K562 (cell line): ENCODE data around the gene FUNDC1. TPM values are rescaled to one million over a fixed set of nuclear protein-coding genes. Genes with fewer than 3 reads are reported as not detected.

ENCODE experiments used
- CBX1 ChIP-seq: sonication (generic); IDR thresholded peaks from 2 replicates; pipeline ENCODE4 v1.6.1; 2016; ENCODE audit warnings: antibody characterized with exemption, low read depth, mild to moderate bottlenecking
- CBX3 ChIP-seq, 2 experiments: IDR thresholded peaks; 1 replicate in 1 of 2; 2 replicates in 1 of 2; pipeline ENCODE4 v1.6.1; 2012; ENCODE audit warnings: inconsistent platforms in 2 of 2, low read length in 2 of 2, borderline replicate concordance in 1 of 2, control low read depth in 1 of 2
- CXXC5 ChIP-seq: fragments of 250-450 bp; sonication (Bioruptor Pico); IDR thresholded peaks from 2 replicates; pipeline ENCODE4 v1.8.0; 2022; ENCODE audit warnings: inconsistent platforms, mild to moderate bottlenecking, moderate library complexity
- FOXM1 ChIP-seq, 2 experiments: fragments of 450-650 bp in 1 of 2; sonication (generic) in 1 of 2; formaldehyde crosslinking in 1 of 2; IDR thresholded peaks; 2 replicates each; pipeline versions ENCODE4 v1.6.1 to v1.9.0; 2017 to 2022; ENCODE audit warnings: low read depth in 2 of 2, mild to moderate bottlenecking in 2 of 2, missing genetic modification reagents in 1 of 2, moderate library complexity in 1 of 2
- GABPA ChIP-seq: fragments of 200-800 bp; sonication (Bioruptor generic); conservative IDR thresholded peaks from 2 replicates; pipeline ENCODE4 v1.6.1; 2016; ENCODE audit warnings: low read depth, missing genetic modification characterization, missing compliant biosample characterization
- KAT2B ChIP-seq: IDR thresholded peaks from one replicate; pipeline ENCODE4 v1.6.1; 2012; ENCODE audit warnings: low read depth, mild to moderate bottlenecking, control low read depth, inconsistent platforms, low read length, moderate library complexity
- POLR2B ChIP-seq: fragments of 450-650 bp; IDR thresholded peaks from 2 replicates; pipeline ENCODE4 v1.6.1; 2018; ENCODE audit warnings: low read depth; ENCODE audit not compliant: partially characterized antibody
- POU5F1 ChIP-seq: fragments of 150-350 bp; IDR thresholded peaks from 2 replicates; pipeline ENCODE4 v1.6.1; 2014; ENCODE audit warnings: borderline replicate concordance, low read length, low read depth, mild to moderate bottlenecking; ENCODE audit not compliant: partially characterized antibody
- SMC3 ChIP-seq: conservative IDR thresholded peaks from 2 replicates; pipeline ENCODE4 v1.6.1; 2011; ENCODE audit warnings: low read depth, low read length, improper control_type of control experiment; ENCODE audit not compliant: insufficient read depth
- TRIM28 ChIP-seq: fragments of 450-650 bp; IDR thresholded peaks from 2 replicates; pipeline ENCODE4 v1.6.1; 2017
- ZBED1 ChIP-seq: IDR thresholded peaks from 2 replicates; pipeline ENCODE4 v1.6.1; 2014
- ZNF140 ChIP-seq: fragments of 250-450 bp; sonication (Bioruptor Pico); IDR thresholded peaks from 2 replicates; pipeline ENCODE4 v1.8.0; 2021; ENCODE audit warnings: moderate library complexity, mild to moderate bottlenecking, inconsistent platforms
- ZNF175 ChIP-seq: fragments of 200-800 bp; sonication (Bioruptor generic); IDR thresholded peaks from 2 replicates; pipeline ENCODE4 v1.6.1; 2016; ENCODE audit warnings: low read depth, mild to moderate bottlenecking, missing genetic modification characterization, missing compliant biosample characterization
- ZNF232 ChIP-seq: sonication (generic); formaldehyde crosslinking; IDR thresholded peaks from 2 replicates; pipeline ENCODE4 v1.8.0; 2022; ENCODE audit warnings: mild to moderate bottlenecking, missing genetic modification reagents
- polyA plus RNA-seq, 8 experiments: library from polyadenylated mRNA; depleted of rRNA in 4 of 8; stranded (reverse) in 5 of 8; unstranded in 3 of 8; fragments of >200 nt; fragmentation: Nextera tagmentation in 2 of 8; fragmentation: Illumina TruSeq in 1 of 8; extraction: Ambion mirVana in 2 of 8; extraction: Trizol in 1 of 8; gene quantifications; 2 replicates each; pipeline versions ENCODE4 v1.2.1 to v1.2.3, GENCODE V29; 2011 to 2014; ENCODE audit warnings: inconsistent platforms in 1 of 8, missing spikeins in 1 of 8
- total RNA-seq, 7 experiments: library from RNA; depleted of rRNA in 6 of 7; stranded (reverse); fragments of >200 nt in 6 of 7; fragmentation: Illumina TruSeq in 2 of 7; extraction: Trizol in 2 of 7; gene quantifications; 2 replicates each; pipeline versions ENCODE4 v1.2.1 to v1.2.3, GENCODE V29; 2011 to 2021; ENCODE audit warnings: low replicate concordance in 1 of 7
- TF ChIP-seq, protein P1 (sequence below), 3 experiments: IDR thresholded peaks in 2 of 3; conservative IDR thresholded peaks in 1 of 3; 2 replicates each; pipeline ENCODE4 v1.5.1; 2011 to 2012; ENCODE audit warnings: low read length in 3 of 3, mild to moderate bottlenecking in 3 of 3, control low read depth in 2 of 3, improper control_type of control experiment in 1 of 3, inconsistent platforms in 1 of 3, low read depth in 1 of 3, mixed read lengths in 1 of 3, moderate library complexity in 1 of 3; ENCODE audit not compliant: insufficient read depth in 2 of 3
- TF ChIP-seq, protein P2 (sequence below): IDR thresholded peaks from 2 replicates; pipeline ENCODE4 v1.6.1; 2011; ENCODE audit not compliant: insufficient read length; ENCODE audit errors: extremely low read depth
- TF ChIP-seq, protein P3 (sequence below): fragments of 200-800 bp; sonication (Bioruptor generic); IDR thresholded peaks from 2 replicates; pipeline ENCODE4 v1.6.1; 2017; ENCODE audit warnings: missing genetic modification characterization, missing compliant biosample characterization
- TF ChIP-seq, protein P4 (sequence below): sonication (generic); formaldehyde crosslinking; IDR thresholded peaks from 2 replicates; pipeline ENCODE4 v1.8.0; 2022; ENCODE audit warnings: missing genetic modification reagents, mild to moderate bottlenecking, moderate library complexity, borderline replicate concordance
- TF ChIP-seq, protein P5 (sequence below): sonication (generic); formaldehyde crosslinking; IDR thresholded peaks from 2 replicates; pipeline ENCODE4 v1.8.0; 2022; ENCODE audit warnings: missing genetic modification reagents, mild to moderate bottlenecking, borderline replicate concordance

Gene FUNDC1
- total and polyA plus RNA-seq, 9 of the 15 experiments (the other 6 are each of a cell fraction or from before 2014, with no cell fraction given) = 15.6 to 59.1 (median 29.3) TPM

DNA sequence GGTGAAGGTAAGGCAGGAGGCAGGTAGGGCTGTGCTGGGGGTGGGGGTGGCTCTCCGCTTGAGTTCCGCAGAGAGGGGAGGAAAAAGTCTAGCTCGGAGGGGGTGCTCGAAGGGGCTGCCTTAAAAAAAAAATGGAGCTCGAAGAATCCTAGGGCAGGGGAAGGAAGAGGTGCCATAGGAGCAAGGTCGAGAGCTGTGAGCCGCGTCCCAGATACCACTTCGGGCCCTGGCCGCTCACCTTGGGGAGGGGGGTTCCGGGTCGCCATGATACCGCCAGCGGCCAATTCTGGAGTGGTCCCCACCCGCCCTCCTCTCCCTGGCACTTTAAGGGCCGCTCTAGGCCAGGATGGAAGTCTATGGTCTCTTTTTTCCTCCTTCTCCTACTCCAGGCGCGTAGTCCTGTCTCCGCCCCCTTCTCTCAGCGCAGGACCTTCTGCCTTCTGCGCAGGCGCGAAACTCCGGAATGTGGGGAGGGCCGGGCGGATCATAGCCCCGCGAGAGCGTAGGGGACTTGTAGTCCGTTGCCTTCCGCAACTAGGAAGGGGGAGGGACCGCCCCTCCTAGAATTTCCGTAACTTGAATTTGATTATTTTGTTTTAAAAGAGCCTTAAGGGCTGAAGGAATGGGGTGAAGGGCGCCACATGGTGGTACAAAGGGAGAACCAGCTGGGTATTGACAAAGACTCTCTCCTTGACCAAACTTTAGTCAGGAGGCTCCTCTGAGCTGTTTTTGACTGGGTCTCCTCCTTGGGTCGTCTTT is at the start of gene FUNDC1 (continued):
- TF ChIP-seq, protein P1, sequence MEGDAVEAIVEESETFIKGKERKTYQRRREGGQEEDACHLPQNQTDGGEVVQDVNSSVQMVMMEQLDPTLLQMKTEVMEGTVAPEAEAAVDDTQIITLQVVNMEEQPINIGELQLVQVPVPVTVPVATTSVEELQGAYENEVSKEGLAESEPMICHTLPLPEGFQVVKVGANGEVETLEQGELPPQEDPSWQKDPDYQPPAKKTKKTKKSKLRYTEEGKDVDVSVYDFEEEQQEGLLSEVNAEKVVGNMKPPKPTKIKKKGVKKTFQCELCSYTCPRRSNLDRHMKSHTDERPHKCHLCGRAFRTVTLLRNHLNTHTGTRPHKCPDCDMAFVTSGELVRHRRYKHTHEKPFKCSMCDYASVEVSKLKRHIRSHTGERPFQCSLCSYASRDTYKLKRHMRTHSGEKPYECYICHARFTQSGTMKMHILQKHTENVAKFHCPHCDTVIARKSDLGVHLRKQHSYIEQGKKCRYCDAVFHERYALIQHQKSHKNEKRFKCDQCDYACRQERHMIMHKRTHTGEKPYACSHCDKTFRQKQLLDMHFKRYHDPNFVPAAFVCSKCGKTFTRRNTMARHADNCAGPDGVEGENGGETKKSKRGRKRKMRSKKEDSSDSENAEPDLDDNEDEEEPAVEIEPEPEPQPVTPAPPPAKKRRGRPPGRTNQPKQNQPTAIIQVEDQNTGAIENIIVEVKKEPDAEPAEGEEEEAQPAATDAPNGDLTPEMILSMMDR (IDR thresholded peaks at IDR 0.05 in 2 of 3, conservative IDR thresholded peaks at IDR 0.05 in 1 of 3; ENCODE audit: insufficient read depth in 2 of 3, low read depth in 1 of 3, low read length in 3 of 3) = peak; percentile 15 to 56 (median 33); a peak in 2 of 6 replicates
- TF ChIP-seq, protein P2, sequence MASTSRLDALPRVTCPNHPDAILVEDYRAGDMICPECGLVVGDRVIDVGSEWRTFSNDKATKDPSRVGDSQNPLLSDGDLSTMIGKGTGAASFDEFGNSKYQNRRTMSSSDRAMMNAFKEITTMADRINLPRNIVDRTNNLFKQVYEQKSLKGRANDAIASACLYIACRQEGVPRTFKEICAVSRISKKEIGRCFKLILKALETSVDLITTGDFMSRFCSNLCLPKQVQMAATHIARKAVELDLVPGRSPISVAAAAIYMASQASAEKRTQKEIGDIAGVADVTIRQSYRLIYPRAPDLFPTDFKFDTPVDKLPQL = no peak
- TF ChIP-seq ZNF232 (CRISPR knock-in tag) = no peak
- TF ChIP-seq ZNF140 (CRISPR knock-in tag) = no peak
- no peak for TF ChIP-seq CBX1
- 0 out of 2 replicates have a peak, but pooled peaks have one; percentile 23 for TF ChIP-seq CXXC5
- no peak for TF ChIP-seq ZNF175
- TF ChIP-seq, protein P3, sequence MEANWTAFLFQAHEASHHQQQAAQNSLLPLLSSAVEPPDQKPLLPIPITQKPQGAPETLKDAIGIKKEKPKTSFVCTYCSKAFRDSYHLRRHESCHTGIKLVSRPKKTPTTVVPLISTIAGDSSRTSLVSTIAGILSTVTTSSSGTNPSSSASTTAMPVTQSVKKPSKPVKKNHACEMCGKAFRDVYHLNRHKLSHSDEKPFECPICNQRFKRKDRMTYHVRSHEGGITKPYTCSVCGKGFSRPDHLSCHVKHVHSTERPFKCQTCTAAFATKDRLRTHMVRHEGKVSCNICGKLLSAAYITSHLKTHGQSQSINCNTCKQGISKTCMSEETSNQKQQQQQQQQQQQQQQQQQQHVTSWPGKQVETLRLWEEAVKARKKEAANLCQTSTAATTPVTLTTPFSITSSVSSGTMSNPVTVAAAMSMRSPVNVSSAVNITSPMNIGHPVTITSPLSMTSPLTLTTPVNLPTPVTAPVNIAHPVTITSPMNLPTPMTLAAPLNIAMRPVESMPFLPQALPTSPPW = peak; percentile 89
- peak; percentile 35; the same call in 1 of the 2 replicates for TF ChIP-seq SMC3
- TF ChIP-seq FOXM1 (IDR thresholded peaks at IDR 0.05; ENCODE audit: low read depth) = peak; percentile 64
- no peak for TF ChIP-seq FOXM1 (CRISPR knock-in tag; IDR thresholded peaks at IDR 0.05; ENCODE audit: low read depth)
- no peak for TF ChIP-seq ZBED1
- TF ChIP-seq, protein P4, sequence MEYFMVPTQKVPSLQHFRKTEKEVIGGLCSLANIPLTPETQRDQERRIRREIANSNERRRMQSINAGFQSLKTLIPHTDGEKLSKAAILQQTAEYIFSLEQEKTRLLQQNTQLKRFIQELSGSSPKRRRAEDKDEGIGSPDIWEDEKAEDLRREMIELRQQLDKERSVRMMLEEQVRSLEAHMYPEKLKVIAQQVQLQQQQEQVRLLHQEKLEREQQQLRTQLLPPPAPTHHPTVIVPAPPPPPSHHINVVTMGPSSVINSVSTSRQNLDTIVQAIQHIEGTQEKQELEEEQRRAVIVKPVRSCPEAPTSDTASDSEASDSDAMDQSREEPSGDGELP = peak; percentile 51; the same call in 1 of the 2 replicates
- TF ChIP-seq, protein P5, sequence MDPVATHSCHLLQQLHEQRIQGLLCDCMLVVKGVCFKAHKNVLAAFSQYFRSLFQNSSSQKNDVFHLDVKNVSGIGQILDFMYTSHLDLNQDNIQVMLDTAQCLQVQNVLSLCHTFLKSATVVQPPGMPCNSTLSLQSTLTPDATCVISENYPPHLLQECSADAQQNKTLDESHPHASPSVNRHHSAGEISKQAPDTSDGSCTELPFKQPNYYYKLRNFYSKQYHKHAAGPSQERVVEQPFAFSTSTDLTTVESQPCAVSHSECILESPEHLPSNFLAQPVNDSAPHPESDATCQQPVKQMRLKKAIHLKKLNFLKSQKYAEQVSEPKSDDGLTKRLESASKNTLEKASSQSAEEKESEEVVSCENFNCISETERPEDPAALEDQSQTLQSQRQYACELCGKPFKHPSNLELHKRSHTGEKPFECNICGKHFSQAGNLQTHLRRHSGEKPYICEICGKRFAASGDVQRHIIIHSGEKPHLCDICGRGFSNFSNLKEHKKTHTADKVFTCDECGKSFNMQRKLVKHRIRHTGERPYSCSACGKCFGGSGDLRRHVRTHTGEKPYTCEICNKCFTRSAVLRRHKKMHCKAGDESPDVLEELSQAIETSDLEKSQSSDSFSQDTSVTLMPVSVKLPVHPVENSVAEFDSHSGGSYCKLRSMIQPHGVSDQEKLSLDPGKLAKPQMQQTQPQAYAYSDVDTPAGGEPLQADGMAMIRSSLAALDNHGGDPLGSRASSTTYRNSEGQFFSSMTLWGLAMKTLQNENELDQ = no peak
- peak; percentile 57 for TF ChIP-seq POLR2B
- no peak for TF ChIP-seq POU5F1
- peak; percentile 53; the same call in 1 of the 2 replicates for TF ChIP-seq GABPA (tag)
- TF ChIP-seq TRIM28 = no peak
- TF ChIP-seq CBX3 (IDR thresholded peaks at IDR 0.05; ENCODE audit: borderline replicate concordance in 1 of 2, low read length in 2 of 2) = no peak
- TF ChIP-seq KAT2B = no peak
